ENCODE measurements around the gene HIGD1C.
"Not testable (repeated sequence)": the region's sequence is repeated elsewhere in the genome, so short reads cannot be mapped to it uniquely, and the experiment has no call there.

HIGD1C gene

GRCh38 chr12:50930477-50930876 lies 21.9 kb upstream of the HIGD1C start:
- DNase-seq; in situ Hi-C loops (cut with HindIII; ENCODE audit: low pct_ligation_motif_present, low pct_unique_long_range_greater_than_20kb, low sequenced_read_pairs): not testable (repeated sequence)

- no peak for DNase-seq
- in situ Hi-C loops (cut with HindIII; ENCODE audit: low pct_ligation_motif_present, low pct_unique_long_range_greater_than_20kb, low sequenced_read_pairs), result no loop called here
These were observed 19.5 kb upstream of the HIGD1C start for GRCh38 chr12:50932787-50933280.

- no peak for DNase-seq
- in situ Hi-C loops (cut with HindIII; ENCODE audit: low pct_ligation_motif_present, low pct_unique_long_range_greater_than_20kb, low sequenced_read_pairs), result no loop called here
These were observed 18.8 kb upstream of the HIGD1C start for GRCh38 chr12:50933459-50934124.

GRCh38 chr12:50934371-50934851 lies 17.9 kb upstream of the HIGD1C start:
- DNase-seq, result no peak

GRCh38 chr12:50934981-50935807 lies 17.1 kb upstream of the HIGD1C start:
- no peak for DNase-seq
- in situ Hi-C loops (cut with HindIII; ENCODE audit: low pct_ligation_motif_present, low pct_unique_long_range_greater_than_20kb, low sequenced_read_pairs), result no loop called here

More at GRCh38 chr12:50934371-50934851, 17.9 kb upstream of the HIGD1C start:
- in situ Hi-C loops (cut with HindIII; ENCODE audit: low pct_ligation_motif_present, low pct_unique_long_range_greater_than_20kb, low sequenced_read_pairs), result no loop called here

- in situ Hi-C loops (cut with HindIII; ENCODE audit: low pct_ligation_motif_present, low pct_unique_long_range_greater_than_20kb, low sequenced_read_pairs), result no loop called here
- DNase-seq, result no peak
These were observed 15.4 kb upstream of the HIGD1C start for GRCh38 chr12:50936821-50937530.

- DNase-seq, result no peak
- in situ Hi-C loops (cut with HindIII; ENCODE audit: low pct_ligation_motif_present, low pct_unique_long_range_greater_than_20kb, low sequenced_read_pairs), result no loop called here
These were observed 14.7 kb upstream of the HIGD1C start for GRCh38 chr12:50937653-50938052.

GRCh38 chr12:50947933-50948626 lies 4.3 kb upstream of the HIGD1C start:
- DNase-seq, result no peak
- in situ Hi-C loops (cut with HindIII; ENCODE audit: low pct_ligation_motif_present, low pct_unique_long_range_greater_than_20kb, low sequenced_read_pairs), result no loop called here

GRCh38 chr12:50948798-50949197 lies 3.5 kb upstream of the HIGD1C start:
- no peak for DNase-seq
- in situ Hi-C loops (cut with HindIII; ENCODE audit: low pct_ligation_motif_present, low pct_unique_long_range_greater_than_20kb, low sequenced_read_pairs), result no loop called here

GRCh38 chr12:50949801-50950302 lies 2.5 kb upstream of the HIGD1C start:
- in situ Hi-C loops (cut with HindIII; ENCODE audit: low pct_ligation_motif_present, low pct_unique_long_range_greater_than_20kb, low sequenced_read_pairs), result no loop called here
- no peak for DNase-seq

GRCh38 chr12:50951112-50951511 lies 1.2 kb upstream of the HIGD1C start:
- in situ Hi-C loops (cut with HindIII; ENCODE audit: low pct_ligation_motif_present, low pct_unique_long_range_greater_than_20kb, low sequenced_read_pairs), result no loop called here
- no peak for DNase-seq

- in situ Hi-C loops (cut with HindIII; ENCODE audit: low pct_ligation_motif_present, low pct_unique_long_range_greater_than_20kb, low sequenced_read_pairs), result no loop called here
- DNase-seq, result no peak
These were observed 703 bp downstream of the HIGD1C start for GRCh38 chr12:50953047-50953446.

- DNase-seq, result not testable (repeated sequence)
These were observed 2.4 kb downstream of the HIGD1C start for GRCh38 chr12:50954789-50955188.

GRCh38 chr12:50955288-50955687 lies 2.9 kb downstream of the HIGD1C start:
- in situ Hi-C loops (cut with HindIII; ENCODE audit: low pct_ligation_motif_present, low pct_unique_long_range_greater_than_20kb, low sequenced_read_pairs), result no loop called here

More at GRCh38 chr12:50954789-50955188, 2.4 kb downstream of the HIGD1C start:
- in situ Hi-C loops (cut with HindIII; ENCODE audit: low pct_ligation_motif_present, low pct_unique_long_range_greater_than_20kb, low sequenced_read_pairs), result not testable (repeated sequence)

GRCh38 chr12:50955697-50956096 lies 3.4 kb downstream of the HIGD1C start:
- in situ Hi-C loops (cut with HindIII; ENCODE audit: low pct_ligation_motif_present, low pct_unique_long_range_greater_than_20kb, low sequenced_read_pairs), result no loop called here
- no peak for DNase-seq

More at GRCh38 chr12:50955288-50955687, 2.9 kb downstream of the HIGD1C start:
- DNase-seq, result no peak

- in situ Hi-C loops (cut with HindIII; ENCODE audit: low pct_ligation_motif_present, low pct_unique_long_range_greater_than_20kb, low sequenced_read_pairs), result no loop called here
- DNase-seq, result no peak
These were observed 7.8 kb downstream of the HIGD1C start for GRCh38 chr12:50960130-50960529.

- DNase-seq, result no peak
- in situ Hi-C loops (cut with HindIII; ENCODE audit: low pct_ligation_motif_present, low pct_unique_long_range_greater_than_20kb, low sequenced_read_pairs), result no loop called here
These were observed 9.4 kb downstream of the HIGD1C start for GRCh38 chr12:50961708-50962107.

- in situ Hi-C loops (cut with HindIII; ENCODE audit: low pct_ligation_motif_present, low pct_unique_long_range_greater_than_20kb, low sequenced_read_pairs), result no loop called here
- DNase-seq, result no peak
These were observed 12.1 kb downstream of the HIGD1C start for GRCh38 chr12:50964432-50964831.
